Amygdala (tissue), 56 donors: ENCODE results near the gene ZC3H8.
"Not testable (repeated sequence)": the region's sequence is repeated elsewhere in the genome, so short reads cannot be mapped to it uniquely, and the experiment has no call there.

Experiments
- DNase-seq, 56 donors: peaks; one replicate each; lab custom pipeline; 2025; lab: John Stamatoyannopoulos, UW

Gene ZC3H8

GRCh38 chr2:112260295-112260625 is 5.4 kb upstream of the ZC3H8 start:
- no peak for DNase-seq

GRCh38 chr2:112259509-112260294 is 4.9 kb upstream of the ZC3H8 start:
- DNase-seq: peak in 50 of 56 donors; percentile 4 to 84 (median 46)

GRCh38 chr2:112257575-112257974 is 2.7 kb upstream of the ZC3H8 start:
- DNase-seq: peak in 1 of 56 donors; percentile 23

- DNase-seq: no peak
These were observed 1.8 kb upstream of the ZC3H8 start for GRCh38 chr2:112256654-112257053.

- no peak for DNase-seq
These were observed 1.0 kb upstream of the ZC3H8 start for GRCh38 chr2:112255875-112256274.

- DNase-seq: no peak
These were observed 1.5 kb downstream of the ZC3H8 start for GRCh38 chr2:112253261-112253815.

GRCh38 chr2:112251271-112251670 is 3.6 kb downstream of the ZC3H8 start:
- no peak for DNase-seq

GRCh38 chr2:112244854-112245253 is 10.0 kb downstream of the ZC3H8 start:
- no peak for DNase-seq

- DNase-seq: no peak
These were observed 11.6 kb downstream of the ZC3H8 start for GRCh38 chr2:112243233-112243632.

- DNase-seq: no peak
These were observed 12.5 kb downstream of the ZC3H8 start for GRCh38 chr2:112242384-112242783.

GRCh38 chr2:112239862-112240261 is 15.0 kb downstream of the ZC3H8 start:
- no peak for DNase-seq

GRCh38 chr2:112230371-112230770 is 24.5 kb downstream of the ZC3H8 start:
- DNase-seq: no peak

- no peak for DNase-seq
These were observed 25.5 kb downstream of the ZC3H8 start for GRCh38 chr2:112229348-112229747.

GRCh38 chr2:112220831-112221230 is 34.0 kb downstream of the ZC3H8 start:
- DNase-seq: no peak

GRCh38 chr2:112220186-112220585 is 34.7 kb downstream of the ZC3H8 start:
- no peak for DNase-seq

GRCh38 chr2:112217854-112218253 is 37.0 kb downstream of the ZC3H8 start:
- DNase-seq: peak in 2 of 56 donors; percentile 1 to 4

- no peak for DNase-seq
These were observed 38.7 kb downstream of the ZC3H8 start for GRCh38 chr2:112216167-112216566.

GRCh38 chr2:112207905-112208304 is 46.9 kb downstream of the ZC3H8 start:
- DNase-seq: not testable (repeated sequence)

- no peak for DNase-seq
These were observed 50.4 kb downstream of the ZC3H8 start for GRCh38 chr2:112204411-112204810.

GRCh38 chr2:112201696-112202430 is 53.0 kb downstream of the ZC3H8 start:
- no peak for DNase-seq

- no peak for DNase-seq
These were observed 55.7 kb downstream of the ZC3H8 start for GRCh38 chr2:112199188-112199587.

- no peak for DNase-seq
These were observed 56.1 kb downstream of the ZC3H8 start for GRCh38 chr2:112198780-112199179.
